GM21825 (cell line): Measurements from ENCODE around the gene GPR132.
A peak's percentile ranks its signal among the peaks of the same experiment; 100 is the strongest.
"Not testable (repeated sequence)": the region's sequence is repeated elsewhere in the genome, so short reads cannot be mapped to it uniquely, and the experiment has no call there.

ENCODE experiments used
- ATAC-seq: cut with Tn5 transposase; IDR thresholded peaks from one replicate; pipeline ENCODE4 v1.9.1; 2021; ENCODE audit warnings: mild to moderate bottlenecking, moderate library complexity; ENCODE audit not compliant: unreplicated experiment

Gene GPR132

GRCh38 chr14:105045710-105046326, 19.4 kb downstream of the GPR132 start:
- ATAC-seq: peak; percentile 66

- no peak for ATAC-seq
These were observed 21.6 kb downstream of the GPR132 start for GRCh38 chr14:105043641-105044040.

- no peak for ATAC-seq
These were observed 22.4 kb downstream of the GPR132 start for GRCh38 chr14:105042813-105043212.

GRCh38 chr14:105041841-105042765, 23.1 kb downstream of the GPR132 start:
- ATAC-seq: no peak

- no peak for ATAC-seq
These were observed 25.6 kb downstream of the GPR132 start for GRCh38 chr14:105039458-105040205.

GRCh38 chr14:105035616-105036015, 29.6 kb downstream of the GPR132 start:
- not testable (repeated sequence) for ATAC-seq

- no peak for ATAC-seq
These were observed 30.8 kb downstream of the GPR132 start for GRCh38 chr14:105034315-105035039.

GRCh38 chr14:105033412-105033900, 31.8 kb downstream of the GPR132 start:
- ATAC-seq: not testable (repeated sequence)

- ATAC-seq: not testable (repeated sequence)
These were observed 32.8 kb downstream of the GPR132 start for GRCh38 chr14:105032451-105032901.

GRCh38 chr14:105030836-105031396, 34.3 kb downstream of the GPR132 start:
- no peak for ATAC-seq

- no peak for ATAC-seq
These were observed 35.0 kb downstream of the GPR132 start for GRCh38 chr14:105030194-105030593.

GRCh38 chr14:105029402-105029801, 35.8 kb downstream of the GPR132 start:
- no peak for ATAC-seq

- ATAC-seq: no peak
These were observed 36.8 kb downstream of the GPR132 start for GRCh38 chr14:105028251-105028927.

- ATAC-seq: not testable (repeated sequence)
These were observed 37.5 kb downstream of the GPR132 start for GRCh38 chr14:105027718-105028117.

- no peak for ATAC-seq
These were observed 38.2 kb downstream of the GPR132 start for GRCh38 chr14:105026802-105027563.

GRCh38 chr14:105026033-105026785, 39.0 kb downstream of the GPR132 start:
- ATAC-seq: no peak

- no peak for ATAC-seq
These were observed 39.8 kb downstream of the GPR132 start for GRCh38 chr14:105025429-105025828.
